ENCODE results near the gene RIPPLY2. TPM values are rescaled to one million over a fixed set of nuclear protein-coding genes. Genes with fewer than 3 reads are reported as not detected.

The RIPPLY2 gene
- total RNA-seq, 1 experiment from 2014 or later: not detected

DNA sequence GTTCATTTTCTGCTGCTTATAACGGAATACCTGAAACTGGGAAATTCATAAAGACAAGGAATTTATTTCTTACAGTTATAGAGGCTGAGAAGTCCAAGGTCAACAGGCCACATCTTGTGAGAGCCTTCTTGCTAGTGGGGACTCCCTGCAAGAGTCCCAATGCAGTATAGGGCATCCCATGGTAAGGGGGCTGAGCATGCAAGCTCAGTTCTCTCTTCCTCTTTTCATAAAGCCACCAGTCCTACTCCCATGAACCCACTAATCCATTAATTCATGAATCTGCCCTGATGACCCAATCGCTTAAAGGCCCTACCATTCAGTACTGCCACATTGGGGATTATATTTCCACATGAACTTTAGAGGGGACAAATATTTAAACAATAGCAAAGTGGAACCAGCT is 32.8 kb downstream of the RIPPLY2 start:
- Mint-ChIP-seq H3K36me3 (ENCODE audit: insufficient read depth, unreplicated experiment) (peaks cover 4% of the 10 kb centered on the region), H3K4me1 (ENCODE audit: insufficient read depth, unreplicated experiment) (no peaks in the 10 kb centered on the region), H3K27me3 (ENCODE audit: insufficient read depth, unreplicated experiment) (no peaks in the 10 kb centered on the region), H3K9me3 (ENCODE audit: unreplicated experiment) (no peaks in the 10 kb centered on the region), H3K4me3 (ENCODE audit: unreplicated experiment) (no peak overlapping the region), H3K27ac (ENCODE audit: low read depth, unreplicated experiment) (no peak overlapping the region)
- CTCF ChIA-PET: interaction anchor here (0.6 to 2.6 kb wide), 7 partner anchors 8 to 1437 kb away, joined by 3 to 26 read pairs (median 3); partner anchors contain the start of gene CEP162
- no peak for DNase-seq (ENCODE audit: unreplicated experiment)
- POLR2A ChIA-PET: no interaction called here
- intact Hi-C loops (cut with micrococcal nuclease): loop anchor here (2.0 to 10.0 kb wide), 3 partner anchors 271 to 1439 kb away; no protein-coding TSS in a partner anchor
- BruUV-seq (replicated peaks): no TSS peak
- TF ChIP-seq, protein P1, sequence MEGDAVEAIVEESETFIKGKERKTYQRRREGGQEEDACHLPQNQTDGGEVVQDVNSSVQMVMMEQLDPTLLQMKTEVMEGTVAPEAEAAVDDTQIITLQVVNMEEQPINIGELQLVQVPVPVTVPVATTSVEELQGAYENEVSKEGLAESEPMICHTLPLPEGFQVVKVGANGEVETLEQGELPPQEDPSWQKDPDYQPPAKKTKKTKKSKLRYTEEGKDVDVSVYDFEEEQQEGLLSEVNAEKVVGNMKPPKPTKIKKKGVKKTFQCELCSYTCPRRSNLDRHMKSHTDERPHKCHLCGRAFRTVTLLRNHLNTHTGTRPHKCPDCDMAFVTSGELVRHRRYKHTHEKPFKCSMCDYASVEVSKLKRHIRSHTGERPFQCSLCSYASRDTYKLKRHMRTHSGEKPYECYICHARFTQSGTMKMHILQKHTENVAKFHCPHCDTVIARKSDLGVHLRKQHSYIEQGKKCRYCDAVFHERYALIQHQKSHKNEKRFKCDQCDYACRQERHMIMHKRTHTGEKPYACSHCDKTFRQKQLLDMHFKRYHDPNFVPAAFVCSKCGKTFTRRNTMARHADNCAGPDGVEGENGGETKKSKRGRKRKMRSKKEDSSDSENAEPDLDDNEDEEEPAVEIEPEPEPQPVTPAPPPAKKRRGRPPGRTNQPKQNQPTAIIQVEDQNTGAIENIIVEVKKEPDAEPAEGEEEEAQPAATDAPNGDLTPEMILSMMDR (IDR thresholded peaks at IDR 0.05; ENCODE audit: unreplicated experiment): no peak

DNA sequence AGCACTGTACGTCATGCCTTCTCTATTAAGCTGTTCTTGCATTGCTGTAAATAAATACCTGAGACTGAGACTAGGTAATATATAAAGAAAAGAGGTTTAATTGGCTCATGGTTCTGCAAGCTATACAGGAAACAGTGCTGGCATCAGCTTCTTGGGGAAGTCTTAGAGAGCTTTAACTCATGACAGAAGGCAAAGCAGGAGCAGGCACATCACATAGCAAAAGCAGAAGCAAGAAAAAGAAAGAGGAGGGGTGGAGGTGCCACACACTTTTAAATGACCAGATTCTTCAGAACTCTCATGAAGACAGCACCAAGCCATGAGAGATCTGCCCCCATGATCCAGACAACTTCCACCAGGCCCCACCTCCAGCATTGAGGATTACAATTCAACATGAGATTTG is 36.5 kb downstream of the RIPPLY2 start:
- CTCF ChIA-PET: interaction anchor here (1.0 to 1.5 kb wide), 3 partner anchors 331 to 1433 kb away, joined by 4 to 7 read pairs (median 6); no protein-coding TSS in a partner anchor
- H3K27me3 Mint-ChIP-seq (ENCODE audit: insufficient read depth, unreplicated experiment): no peaks in the 10 kb centered on the region
- no TSS peak for BruUV-seq (replicated peaks)
- H3K36me3 Mint-ChIP-seq (ENCODE audit: insufficient read depth, unreplicated experiment): no peaks in the 10 kb centered on the region
- H3K27ac Mint-ChIP-seq (ENCODE audit: low read depth, unreplicated experiment): no peak overlapping the region
- POLR2A ChIA-PET: interaction anchor here (0.6 kb wide), 1 partner anchor 1354 kb away, joined by 4 read pairs; no protein-coding TSS in a partner anchor
- no peaks in the 10 kb centered on the region for H3K4me1 Mint-ChIP-seq (ENCODE audit: insufficient read depth, unreplicated experiment)
- H3K9me3 Mint-ChIP-seq (ENCODE audit: unreplicated experiment): no peaks in the 10 kb centered on the region
- TF ChIP-seq, protein P1 (IDR thresholded peaks at IDR 0.05; ENCODE audit: unreplicated experiment): no peak
- intact Hi-C loops (cut with micrococcal nuclease): loop anchor here (10.0 kb wide), 2 partner anchors 275 to 1435 kb away; no protein-coding TSS in a partner anchor
- no peak overlapping the region for H3K4me3 Mint-ChIP-seq (ENCODE audit: unreplicated experiment)
- no peak for DNase-seq (ENCODE audit: unreplicated experiment)

DNA sequence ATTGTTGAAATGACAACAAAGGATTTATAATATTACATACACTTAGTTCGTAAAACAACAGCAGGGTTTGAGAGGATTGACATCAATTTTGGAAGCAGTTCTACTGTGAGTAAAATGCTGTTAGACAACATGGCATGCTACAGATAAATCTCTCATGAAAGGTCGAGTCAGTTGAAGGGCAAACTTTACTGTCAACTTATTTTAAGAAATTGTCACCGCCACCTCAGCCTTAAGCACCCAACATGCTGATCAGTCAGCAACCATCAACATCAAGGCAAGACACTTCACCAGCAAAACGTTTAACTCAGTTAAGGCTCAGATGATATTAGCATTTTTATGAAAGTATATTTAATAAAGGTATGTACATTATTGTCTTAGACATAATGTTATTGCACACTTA is 37.4 kb downstream of the RIPPLY2 start:
- H3K36me3 Mint-ChIP-seq (ENCODE audit: insufficient read depth, unreplicated experiment): no peaks in the 10 kb centered on the region
- BruUV-seq (replicated peaks): no TSS peak
- TF ChIP-seq, protein P1 (IDR thresholded peaks at IDR 0.05; ENCODE audit: unreplicated experiment): no peak
- no peaks in the 10 kb centered on the region for H3K9me3 Mint-ChIP-seq (ENCODE audit: unreplicated experiment)
- no peak overlapping the region for H3K4me3 Mint-ChIP-seq (ENCODE audit: unreplicated experiment)
- intact Hi-C loops (cut with micrococcal nuclease): no loop called here
- ChIA-PET CTCF (no interaction called here), POLR2A (no interaction called here)
- no peak overlapping the region for H3K27ac Mint-ChIP-seq (ENCODE audit: low read depth, unreplicated experiment)
- no peaks in the 10 kb centered on the region for H3K4me1 Mint-ChIP-seq (ENCODE audit: insufficient read depth, unreplicated experiment)
- H3K27me3 Mint-ChIP-seq (ENCODE audit: insufficient read depth, unreplicated experiment): no peaks in the 10 kb centered on the region
- DNase-seq (ENCODE audit: unreplicated experiment): no peak

DNA sequence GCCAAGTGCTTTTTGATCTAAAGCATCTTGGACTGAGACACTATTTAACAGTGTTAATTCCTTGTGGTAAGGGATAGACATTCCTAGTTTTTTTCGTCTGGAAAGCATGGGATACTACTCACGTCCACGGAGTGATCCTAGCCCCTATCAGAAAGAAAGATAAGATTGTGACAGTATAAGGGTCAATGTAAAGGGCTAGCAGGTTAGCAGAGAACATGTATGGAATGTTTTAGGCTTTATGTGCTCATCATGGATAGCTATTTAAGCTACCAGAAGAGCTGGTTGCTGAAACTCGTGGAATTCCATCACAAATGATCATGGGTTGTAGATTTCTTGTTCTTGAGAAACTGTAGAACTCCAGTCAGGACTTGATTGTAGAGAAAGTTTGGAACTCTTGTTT is 38.4 kb downstream of the RIPPLY2 start:
- no peak overlapping the region for H3K27ac Mint-ChIP-seq (ENCODE audit: low read depth, unreplicated experiment)
- H3K9me3 Mint-ChIP-seq (ENCODE audit: unreplicated experiment): no peaks in the 10 kb centered on the region
- no peaks in the 10 kb centered on the region for H3K4me1 Mint-ChIP-seq (ENCODE audit: insufficient read depth, unreplicated experiment)
- H3K4me3 Mint-ChIP-seq (ENCODE audit: unreplicated experiment): no peak overlapping the region
- no peak for DNase-seq (ENCODE audit: unreplicated experiment)
- BruUV-seq (replicated peaks): no TSS peak
- intact Hi-C loops (cut with micrococcal nuclease): no loop called here
- ChIA-PET POLR2A (no interaction called here), CTCF (interaction anchor here (0.6 kb wide), 1 partner anchor 670 kb away, joined by 3 read pairs; no protein-coding TSS in a partner anchor)
- TF ChIP-seq, protein P1 (IDR thresholded peaks at IDR 0.05; ENCODE audit: unreplicated experiment): no peak
- no peaks in the 10 kb centered on the region for H3K36me3 Mint-ChIP-seq (ENCODE audit: insufficient read depth, unreplicated experiment)
- no peaks in the 10 kb centered on the region for H3K27me3 Mint-ChIP-seq (ENCODE audit: insufficient read depth, unreplicated experiment)

Measured in MCF 10A (cell line).